K562 (cell line): Measurements from ENCODE around the gene AFG1L. TPM values are rescaled to one million over a fixed set of nuclear protein-coding genes. Genes with fewer than 3 reads are reported as not detected.

ENCODE experiments used
- ARID3A ChIP-seq: IDR thresholded peaks from 2 replicates; pipeline ENCODE4 v1.6.1; 2012; ENCODE audit warnings: low read depth, low read length, improper control_type of control experiment, borderline replicate concordance
- BCLAF1 ChIP-seq, 2 experiments: fragments of 450-650 bp in 1 of 2; IDR thresholded peaks; 2 replicates each; pipeline ENCODE4 v1.6.1; 2011 to 2017; ENCODE audit warnings: low read depth in 2 of 2, antibody characterized with exemption in 1 of 2, borderline replicate concordance in 1 of 2, low read length in 1 of 2, mild to moderate bottlenecking in 1 of 2, mixed read lengths in 1 of 2; ENCODE audit not compliant: control insufficient read depth in 1 of 2
- CAMTA2 ChIP-seq: fragments of 250-450 bp; sonication (Bioruptor Pico); conservative IDR thresholded peaks from 2 replicates; pipeline ENCODE4 v1.5.1; 2022
- CCNT2 ChIP-seq: IDR thresholded peaks from 2 replicates; pipeline ENCODE4 v1.6.1; 2011; ENCODE audit warnings: borderline replicate concordance, low read depth, mild to moderate bottlenecking, moderate library complexity, mixed read lengths, low read length; ENCODE audit not compliant: insufficient read length; ENCODE audit errors: extremely low read depth
- CGGBP1 ChIP-seq: fragments of 250-450 bp; sonication (Bioruptor Pico); IDR thresholded peaks from 2 replicates; pipeline ENCODE4 v1.9.0; 2021; ENCODE audit warnings: mild to moderate bottlenecking
- COPS2 ChIP-seq: fragments of 450-650 bp; conservative IDR thresholded peaks from 2 replicates; pipeline ENCODE4 v1.6.1; 2016; ENCODE audit warnings: mild to moderate bottlenecking, moderate library complexity
- CREBBP ChIP-seq: IDR thresholded peaks from one replicate; pipeline ENCODE4 v1.6.1; 2012; ENCODE audit warnings: low read depth, mild to moderate bottlenecking, control low read depth, inconsistent platforms, low read length
- E2F3 ChIP-seq: fragments of 250-450 bp; sonication (Bioruptor Pico); IDR thresholded peaks from 2 replicates; pipeline ENCODE4 v1.4.0; 2020; ENCODE audit warnings: mild to moderate bottlenecking
- JUNB ChIP-seq: fragments of 450-650 bp; formaldehyde crosslinking; conservative IDR thresholded peaks from 2 replicates; pipeline ENCODE4 v1.4.0; 2020; ENCODE audit warnings: mild to moderate bottlenecking
- MEIS2 ChIP-seq: fragments of 450-650 bp; IDR thresholded peaks from 2 replicates; pipeline ENCODE4 v1.6.1; 2014; ENCODE audit warnings: mild to moderate bottlenecking; ENCODE audit not compliant: partially characterized antibody
- NFXL1 ChIP-seq: fragments of 450-650 bp; formaldehyde crosslinking; IDR thresholded peaks from 2 replicates; pipeline ENCODE4 v1.4.0; 2021; ENCODE audit warnings: mild to moderate bottlenecking
- NONO ChIP-seq, 2 experiments: fragments of 200-400 bp in 1 of 2; fragments of 450-650 bp in 1 of 2; formaldehyde crosslinking in 1 of 2; IDR thresholded peaks; 2 replicates each; pipeline ENCODE4 v1.6.1; 2017; ENCODE audit warnings: low read depth in 2 of 2, mild to moderate bottlenecking in 2 of 2, moderate library complexity in 2 of 2, low read length in 1 of 2
- PKNOX1 ChIP-seq: fragments of 450-650 bp; IDR thresholded peaks from 2 replicates; pipeline ENCODE4 v1.6.1; 2016
- POLR2H ChIP-seq: IDR thresholded peaks from 2 replicates; pipeline ENCODE4 v1.6.1; 2016; ENCODE audit warnings: missing genetic modification characterization, low read depth, mild to moderate bottlenecking, control low read depth, missing compliant biosample characterization, moderate library complexity
- POU5F1 ChIP-seq: fragments of 150-350 bp; IDR thresholded peaks from 2 replicates; pipeline ENCODE4 v1.6.1; 2014; ENCODE audit warnings: borderline replicate concordance, low read length, low read depth, mild to moderate bottlenecking; ENCODE audit not compliant: partially characterized antibody
- RBM25 ChIP-seq: fragments of 200-400 bp; formaldehyde crosslinking; IDR thresholded peaks from 2 replicates; pipeline ENCODE4 v1.6.1; 2018; ENCODE audit warnings: low read length, low read depth, moderate library complexity; ENCODE audit not compliant: severe bottlenecking
- SMARCB1 ChIP-seq: IDR thresholded peaks from 2 replicates; pipeline ENCODE4 v1.6.1; 2011; ENCODE audit warnings: improper control_type of control experiment, low read depth; ENCODE audit not compliant: insufficient read length
- ZBTB34 ChIP-seq: fragments of 250-450 bp; sonication (Bioruptor Pico); IDR thresholded peaks from 2 replicates; pipeline ENCODE4 v1.8.0; 2021; ENCODE audit warnings: mild to moderate bottlenecking, moderate library complexity
- ZNF239 ChIP-seq: fragments of 250-450 bp; sonication (Bioruptor Pico); IDR thresholded peaks from 2 replicates; pipeline ENCODE4 v1.4.0; 2020; ENCODE audit warnings: mild to moderate bottlenecking
- polyA plus RNA-seq, 8 experiments: library from polyadenylated mRNA; depleted of rRNA in 4 of 8; stranded (reverse) in 5 of 8; unstranded in 3 of 8; fragments of >200 nt; fragmentation: Nextera tagmentation in 2 of 8; fragmentation: Illumina TruSeq in 1 of 8; extraction: Ambion mirVana in 2 of 8; extraction: Trizol in 1 of 8; gene quantifications; 2 replicates each; pipeline versions ENCODE4 v1.2.1 to v1.2.3, GENCODE V29; 2011 to 2014; ENCODE audit warnings: inconsistent platforms in 1 of 8, missing spikeins in 1 of 8
- total RNA-seq, 7 experiments: library from RNA; depleted of rRNA in 6 of 7; stranded (reverse); fragments of >200 nt in 6 of 7; fragmentation: Illumina TruSeq in 2 of 7; extraction: Trizol in 2 of 7; gene quantifications; 2 replicates each; pipeline versions ENCODE4 v1.2.1 to v1.2.3, GENCODE V29; 2011 to 2021; ENCODE audit warnings: low replicate concordance in 1 of 7

Gene AFG1L
- total and polyA plus RNA-seq, 9 of the 15 experiments (the other 6 are each of a cell fraction or from before 2014, with no cell fraction given) = 2.2 to 15.5 (median 5.8) TPM

- no peak for TF ChIP-seq CREBBP
- peak; percentile 76 for TF ChIP-seq PKNOX1
- TF ChIP-seq NONO (IDR thresholded peaks at IDR 0.05; ENCODE audit: low read depth in 2 of 2, low read length in 1 of 2) = no peak
- no peak for TF ChIP-seq NFXL1
- TF ChIP-seq ARID3A = no peak
- TF ChIP-seq SMARCB1 = peak; percentile 51
- TF ChIP-seq RBM25 = no peak
- no peak for TF ChIP-seq ZNF239
- TF ChIP-seq ZBTB34 (CRISPR knock-in tag) = no peak
- TF ChIP-seq CGGBP1 (CRISPR knock-in tag) = no peak
- no peak for TF ChIP-seq POU5F1
- no peak for TF ChIP-seq COPS2
- TF ChIP-seq POLR2H (tag) = no peak
- no peak for TF ChIP-seq BCLAF1 (IDR thresholded peaks at IDR 0.05; ENCODE audit: borderline replicate concordance in 1 of 2, control insufficient read depth in 1 of 2, low read depth in 2 of 2, low read length in 1 of 2)
- TF ChIP-seq JUNB = no peak
- peak; percentile 92 for TF ChIP-seq MEIS2
- TF ChIP-seq CAMTA2 = no peak
- TF ChIP-seq E2F3 (CRISPR knock-in tag) = no peak
- TF ChIP-seq CCNT2 = peak; percentile 22
These were observed 270.4 kb downstream of the AFG1L start (continued) for GRCh38 chr6:108565091-108565766.
